ENCODE results near the gene EFR3B. TPM values are rescaled to one million over a fixed set of nuclear protein-coding genes. Genes with fewer than 3 reads are reported as not detected.
A peak's percentile ranks its signal among the peaks of the same experiment; 100 is the strongest.

The EFR3B gene
- total RNA-seq, 4 donors from 2014 or later, result 0.40 to 1.2 (median 0.65) TPM

GRCh38 chr2:25169073-25169470, 127.2 kb downstream of the EFR3B start:
- Histone ChIP-seq H3K27ac (no peak overlapping the region), H3K9me3 (no peaks in the 10 kb centered on the region), H3K36me3 (no peaks in the 10 kb centered on the region), H3K4me3 (peak overlapping the region in 1 of 4 donors; percentile 53), H3K27me3 (peaks cover 0 to 19% of the 10 kb centered on the region in 2 donors), H3K4me1 (peaks cover 0 to 10% (median 3%) of the 10 kb centered on the region in 4 donors)
- no peak for DNase-seq
- no peak for TF ChIP-seq POLR2A (IDR thresholded peaks at IDR 0.05)
- TF ChIP-seq, protein P1, sequence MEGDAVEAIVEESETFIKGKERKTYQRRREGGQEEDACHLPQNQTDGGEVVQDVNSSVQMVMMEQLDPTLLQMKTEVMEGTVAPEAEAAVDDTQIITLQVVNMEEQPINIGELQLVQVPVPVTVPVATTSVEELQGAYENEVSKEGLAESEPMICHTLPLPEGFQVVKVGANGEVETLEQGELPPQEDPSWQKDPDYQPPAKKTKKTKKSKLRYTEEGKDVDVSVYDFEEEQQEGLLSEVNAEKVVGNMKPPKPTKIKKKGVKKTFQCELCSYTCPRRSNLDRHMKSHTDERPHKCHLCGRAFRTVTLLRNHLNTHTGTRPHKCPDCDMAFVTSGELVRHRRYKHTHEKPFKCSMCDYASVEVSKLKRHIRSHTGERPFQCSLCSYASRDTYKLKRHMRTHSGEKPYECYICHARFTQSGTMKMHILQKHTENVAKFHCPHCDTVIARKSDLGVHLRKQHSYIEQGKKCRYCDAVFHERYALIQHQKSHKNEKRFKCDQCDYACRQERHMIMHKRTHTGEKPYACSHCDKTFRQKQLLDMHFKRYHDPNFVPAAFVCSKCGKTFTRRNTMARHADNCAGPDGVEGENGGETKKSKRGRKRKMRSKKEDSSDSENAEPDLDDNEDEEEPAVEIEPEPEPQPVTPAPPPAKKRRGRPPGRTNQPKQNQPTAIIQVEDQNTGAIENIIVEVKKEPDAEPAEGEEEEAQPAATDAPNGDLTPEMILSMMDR (IDR thresholded peaks at IDR 0.05), result no peak

- DNase-seq, result no peak
- TF ChIP-seq, protein P1 (IDR thresholded peaks at IDR 0.05), result no peak
- TF ChIP-seq POLR2A (IDR thresholded peaks at IDR 0.05), result no peak
- Histone ChIP-seq H3K4me3 (no peak overlapping the region), H3K9me3 (no peaks in the 10 kb centered on the region), H3K27ac (no peak overlapping the region), H3K4me1 (peaks cover 0 to 10% (median 3%) of the 10 kb centered on the region in 4 donors), H3K36me3 (no peaks in the 10 kb centered on the region), H3K27me3 (peaks cover 0 to 19% of the 10 kb centered on the region in 2 donors)
These were observed 129.0 kb downstream of the EFR3B start for GRCh38 chr2:25170888-25171287.

DNA sequence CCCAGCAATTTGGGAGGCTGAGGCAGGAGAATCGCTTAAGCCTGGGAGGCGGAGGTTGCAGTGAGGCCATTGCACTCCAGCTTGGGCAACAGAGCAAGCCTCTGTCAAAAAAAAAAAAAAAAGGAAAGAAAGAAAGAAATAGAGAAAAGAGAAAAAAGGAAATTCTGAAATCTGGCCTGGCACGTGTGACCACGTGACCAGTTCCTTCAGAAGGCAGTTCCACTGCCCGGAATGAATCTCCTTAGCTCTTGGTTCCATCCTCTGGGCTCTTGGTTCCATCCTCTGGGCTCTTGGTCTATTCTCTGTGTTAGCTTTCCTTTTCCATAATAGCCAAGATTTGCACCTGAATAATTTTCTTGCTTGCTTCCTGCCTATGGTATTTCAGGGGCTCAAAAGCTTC, 131.8 kb downstream of the EFR3B start:
- Histone ChIP-seq H3K27me3 (peaks cover 0 to 3% of the 10 kb centered on the region in 2 donors), H3K4me1 (peaks cover 0 to under 1% (median 0%) of the 10 kb centered on the region in 4 donors), H3K27ac (no peak overlapping the region), H3K9me3 (no peaks in the 10 kb centered on the region), H3K4me3 (no peak overlapping the region), H3K36me3 (no peaks in the 10 kb centered on the region)
- TF ChIP-seq, protein P1 (IDR thresholded peaks at IDR 0.05), result no peak
- no peak for TF ChIP-seq POLR2A (IDR thresholded peaks at IDR 0.05)
- DNase-seq, result no peak

- Histone ChIP-seq H3K36me3 (no peaks in the 10 kb centered on the region), H3K4me3 (no peak overlapping the region), H3K27ac (no peak overlapping the region), H3K27me3 (no peaks in the 10 kb centered on the region), H3K9me3 (no peaks in the 10 kb centered on the region), H3K4me1 (no peaks in the 10 kb centered on the region)
- no peak for DNase-seq
- TF ChIP-seq, protein P1 (IDR thresholded peaks at IDR 0.05), result no peak
- no peak for TF ChIP-seq POLR2A (IDR thresholded peaks at IDR 0.05)
These were observed 132.5 kb downstream of the EFR3B start for GRCh38 chr2:25174192-25174861.

- Histone ChIP-seq H3K27me3 (no peaks in the 10 kb centered on the region), H3K4me1 (no peaks in the 10 kb centered on the region), H3K4me3 (no peak overlapping the region), H3K36me3 (no peaks in the 10 kb centered on the region), H3K9me3 (no peaks in the 10 kb centered on the region), H3K27ac (no peak overlapping the region)
- no peak for TF ChIP-seq POLR2A (IDR thresholded peaks at IDR 0.05)
- TF ChIP-seq, protein P1 (IDR thresholded peaks at IDR 0.05), result no peak
- DNase-seq, result no peak
These were observed 134.3 kb downstream of the EFR3B start for GRCh38 chr2:25176138-25176537.
